ENCODE measurements around the gene GPALPP1. TPM values are rescaled to one million over a fixed set of nuclear protein-coding genes. Genes with fewer than 3 reads are reported as not detected.
"Not testable (repeated sequence)": the region's sequence is repeated elsewhere in the genome, so short reads cannot be mapped to it uniquely, and the experiment has no call there.

The GPALPP1 gene
- total RNA-seq, 1 experiment from 2014 or later, result 16.9 TPM

DNA sequence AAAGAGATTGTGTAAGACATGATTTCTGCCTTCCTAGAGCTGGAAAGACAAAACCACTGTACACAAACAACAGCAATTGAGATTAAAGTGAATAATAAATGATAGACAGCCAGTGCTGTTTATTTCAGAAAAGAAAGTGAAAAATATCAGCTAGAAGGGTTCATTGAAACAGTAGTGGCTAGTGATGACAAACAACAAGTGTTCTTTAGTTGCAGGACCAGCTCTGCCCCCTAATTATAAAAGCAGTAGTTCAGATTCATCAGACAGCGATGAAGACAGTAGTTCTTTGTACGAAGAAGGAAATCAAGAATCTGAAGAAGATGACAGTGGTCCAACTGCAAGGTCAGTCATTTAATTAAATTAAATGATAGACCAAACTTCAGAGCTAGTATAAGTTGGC is 14.8 kb downstream of the GPALPP1 start:
- DNase-seq (ENCODE audit: low read depth), result peak; percentile 5

DNA sequence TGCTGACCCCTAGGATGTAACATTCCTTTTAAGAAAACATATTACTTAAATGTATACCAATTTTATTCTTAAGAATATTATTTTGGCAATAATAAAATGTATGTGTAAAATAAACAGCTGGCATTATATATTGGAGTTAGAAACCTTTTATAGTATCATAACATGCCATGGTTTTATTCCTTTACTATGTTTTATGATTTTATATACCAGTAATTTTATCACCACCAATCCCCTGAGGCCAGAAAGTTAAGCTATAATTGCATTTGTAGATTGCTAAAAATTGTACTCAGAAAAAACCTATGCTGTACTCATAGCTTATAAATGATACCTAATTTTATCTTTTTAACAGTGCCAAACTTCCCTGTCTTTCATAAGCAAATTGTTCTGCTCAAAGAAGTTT is 17.9 kb downstream of the GPALPP1 start:
- no peak for DNase-seq (ENCODE audit: low read depth)

DNA sequence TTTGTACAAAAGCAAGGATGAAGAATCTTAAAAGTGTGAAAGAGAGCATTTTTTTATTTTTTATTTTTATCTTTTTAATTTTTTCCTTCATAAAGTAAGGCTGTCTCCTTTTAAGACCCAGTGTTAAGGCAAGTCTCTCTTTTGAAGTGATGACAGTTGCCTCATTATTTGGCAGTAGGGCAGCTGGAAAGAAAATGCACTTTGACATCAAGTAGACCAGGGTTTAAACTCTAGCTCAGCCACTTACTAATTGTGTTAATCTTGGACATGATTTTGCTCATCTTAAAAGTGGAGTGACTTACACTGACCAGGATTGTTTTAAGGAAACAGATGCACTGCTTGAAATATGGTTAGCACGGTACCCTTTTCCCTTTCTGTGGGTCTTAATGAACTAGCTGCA is 18.5 kb downstream of the GPALPP1 start:
- DNase-seq (ENCODE audit: low read depth), result no peak

DNA sequence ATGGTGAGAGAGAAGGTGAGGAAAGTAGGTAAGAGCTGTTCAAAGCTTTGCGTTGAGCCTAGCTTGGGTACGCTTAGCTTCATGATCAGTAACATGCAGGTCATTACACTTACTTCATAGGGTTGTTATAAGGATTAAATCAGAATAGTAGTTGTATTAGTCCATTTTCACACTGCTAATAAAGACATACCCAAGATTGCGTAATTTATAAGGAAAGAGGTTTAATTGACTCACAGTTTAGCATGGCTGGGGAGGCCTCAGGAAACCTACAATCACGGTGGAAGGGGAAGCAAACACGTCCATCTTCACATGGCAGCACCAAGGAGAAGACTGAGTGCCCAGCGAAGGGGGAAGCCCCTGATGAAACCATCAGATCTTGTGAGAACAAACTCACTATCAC is 21.9 kb downstream of the GPALPP1 start:
- DNase-seq (ENCODE audit: low read depth), result no peak

DNA sequence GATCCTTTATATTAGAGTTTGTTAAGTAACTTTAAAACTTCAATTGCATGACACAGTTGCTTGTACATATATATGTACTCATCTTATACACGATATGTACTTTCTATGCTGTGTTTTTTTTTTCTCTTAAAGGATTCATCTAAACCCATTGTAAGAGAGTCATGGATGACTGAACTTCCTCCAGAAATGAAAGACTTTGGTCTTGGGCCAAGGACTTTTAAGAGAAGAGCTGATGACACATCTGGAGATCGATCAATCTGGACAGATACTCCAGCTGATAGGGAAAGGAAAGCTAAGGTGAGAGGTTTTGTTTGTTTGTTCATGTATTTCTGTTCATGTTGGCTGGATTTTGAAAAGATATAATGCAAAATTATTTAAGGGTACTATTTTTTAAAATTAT is 26.0 kb downstream of the GPALPP1 start:
- DNase-seq (ENCODE audit: low read depth), result no peak

DNA sequence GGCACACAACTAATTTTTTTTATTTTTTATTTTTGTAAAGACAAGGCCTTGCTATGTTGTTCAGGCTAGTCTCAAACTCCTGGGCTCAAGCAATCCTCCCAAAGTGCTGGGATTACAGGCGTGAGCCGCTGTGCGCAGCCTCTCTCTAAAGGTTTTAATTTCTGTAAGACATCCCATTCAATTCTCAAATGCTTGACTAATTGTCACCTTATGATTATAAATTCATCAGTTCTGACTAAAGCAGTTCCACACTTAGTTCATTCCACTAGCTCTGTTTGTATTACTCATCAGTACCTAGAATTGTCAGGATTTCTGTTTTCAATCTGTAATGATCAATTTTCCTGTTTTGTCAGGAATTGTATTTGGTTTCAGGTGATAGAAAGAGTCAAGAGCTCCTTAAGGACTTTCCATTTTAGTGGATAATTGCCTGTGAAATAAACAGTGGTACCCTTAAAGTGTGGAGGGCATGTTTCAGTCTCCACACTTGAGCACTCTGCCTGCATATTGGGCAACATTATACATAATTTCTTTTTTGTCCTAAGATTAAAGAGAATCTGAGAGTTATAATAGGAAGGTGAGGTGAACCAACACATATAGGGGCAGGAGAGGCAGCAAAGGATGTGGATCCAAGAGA is 27.6 kb downstream of the GPALPP1 start:
- DNase-seq (ENCODE audit: low read depth), result no peak

DNA sequence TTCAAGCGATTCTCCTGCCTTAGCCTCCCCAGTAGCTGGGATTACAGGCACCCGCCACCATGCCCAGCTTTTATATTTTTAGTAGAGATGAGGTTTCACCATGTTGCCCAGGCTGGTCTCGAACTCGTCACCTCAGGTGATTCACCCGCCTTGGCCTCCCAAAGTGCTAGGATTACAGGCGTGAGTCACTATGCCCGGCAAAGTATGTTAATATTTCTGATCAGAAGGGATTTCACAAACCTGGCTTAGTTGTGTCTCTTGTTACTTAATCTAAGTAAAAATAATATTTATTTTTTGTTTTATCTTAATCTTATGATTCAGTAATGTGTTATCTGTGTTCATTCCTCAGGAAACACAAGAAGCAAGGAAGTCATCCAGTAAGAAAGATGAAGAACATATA is 30.6 kb downstream of the GPALPP1 start:
- DNase-seq (ENCODE audit: low read depth), result not testable (repeated sequence)

DNA sequence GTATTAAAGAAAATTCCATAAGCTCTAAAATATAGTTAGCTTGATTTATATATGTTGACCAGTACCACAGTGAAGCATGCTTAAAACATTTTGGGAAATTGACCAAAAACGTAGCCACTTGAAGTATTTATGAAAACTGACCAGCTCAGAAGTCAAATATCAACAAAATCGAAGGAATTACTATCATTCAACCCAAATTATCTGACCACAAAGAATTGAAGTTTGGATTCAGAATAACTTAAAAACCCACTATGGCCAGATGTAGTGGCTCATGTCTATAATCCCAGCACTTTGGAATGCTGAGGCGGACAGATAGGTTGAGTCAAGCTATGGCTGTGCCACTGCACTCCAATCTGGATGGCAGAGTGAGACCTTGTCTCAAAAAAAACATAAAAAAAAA is 31.9 kb downstream of the GPALPP1 start:
- DNase-seq (ENCODE audit: low read depth), result no peak

DNA sequence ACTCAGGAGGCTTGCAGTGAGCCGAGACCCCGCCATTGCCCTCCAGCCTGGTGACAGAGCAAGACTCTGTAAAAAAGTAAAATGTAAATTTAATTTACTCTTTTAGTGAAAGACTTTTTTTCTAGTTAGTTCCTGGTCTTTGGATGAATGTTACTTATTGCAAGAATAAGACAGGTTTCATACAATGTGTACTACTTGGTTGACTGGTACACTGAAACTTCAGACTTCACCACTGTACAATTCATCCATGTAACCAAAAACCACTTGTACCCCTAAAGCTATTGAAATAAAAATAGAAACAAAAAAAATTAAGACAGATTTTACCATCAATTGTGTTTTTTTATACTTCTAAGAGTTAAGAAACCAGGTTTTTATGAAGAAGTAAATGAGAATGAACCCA is 35.5 kb downstream of the GPALPP1 start:
- DNase-seq (ENCODE audit: low read depth), result no peak

DNA sequence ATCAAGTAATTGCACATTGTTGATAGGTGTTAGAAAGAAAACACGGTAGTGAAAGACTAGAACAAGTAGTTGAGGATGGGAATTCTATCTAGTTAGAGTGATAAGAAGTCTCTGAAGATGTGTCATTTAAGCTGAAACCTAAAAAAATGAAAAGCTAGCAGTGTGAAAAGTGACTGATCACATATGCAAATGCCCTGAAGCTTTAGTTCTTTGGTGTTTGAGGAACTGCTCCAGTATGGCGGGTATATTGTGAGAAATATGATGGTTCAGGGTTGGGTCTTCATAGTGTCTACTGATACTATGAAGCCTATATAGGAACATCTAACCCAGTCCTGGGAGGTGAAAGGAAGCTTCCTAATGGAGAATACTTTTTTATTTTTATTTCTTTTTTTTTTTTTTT is 45.0 kb downstream of the GPALPP1 start:
- DNase-seq (ENCODE audit: low read depth), result no peak

DNA sequence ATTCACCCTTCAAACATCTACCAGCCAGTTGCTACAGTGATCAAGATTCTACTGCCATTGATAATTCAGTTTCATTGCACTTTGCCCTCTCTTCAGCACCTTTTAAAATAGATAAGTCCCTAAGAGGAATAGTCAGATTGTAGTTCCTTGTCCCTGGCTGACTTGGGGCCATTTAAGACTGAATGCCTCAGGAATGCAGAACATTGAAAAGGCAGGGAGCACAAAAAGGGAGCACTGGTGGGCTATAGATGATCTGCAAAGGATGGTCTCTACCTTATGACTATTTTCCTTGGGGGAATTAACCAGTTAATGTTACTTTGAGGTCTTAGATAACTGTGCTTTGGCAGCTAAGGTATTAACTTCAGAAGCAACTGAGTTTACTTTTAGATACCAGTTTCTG is 46.9 kb downstream of the GPALPP1 start:
- no peak for DNase-seq (ENCODE audit: low read depth)

DNA sequence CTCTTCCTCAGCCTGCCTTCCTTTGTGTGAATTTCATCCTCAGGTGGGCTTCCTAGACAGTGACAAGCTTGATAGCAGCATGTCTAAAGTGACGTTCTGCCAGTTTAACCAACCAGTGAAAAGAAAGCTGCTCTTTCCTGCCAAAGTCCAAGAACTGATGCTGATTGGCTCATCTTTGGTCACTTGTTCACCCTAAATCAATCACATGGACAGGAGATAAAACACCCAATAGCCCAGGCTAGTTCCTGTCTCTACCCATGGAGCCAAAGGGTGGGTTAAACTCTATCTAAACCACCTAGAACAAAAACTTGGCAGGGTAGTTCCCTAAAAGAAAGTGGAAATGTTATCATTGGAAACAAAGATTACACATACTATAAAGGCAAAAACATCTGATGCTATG is 50.8 kb downstream of the GPALPP1 start:
- DNase-seq (ENCODE audit: low read depth), result no peak

DNA sequence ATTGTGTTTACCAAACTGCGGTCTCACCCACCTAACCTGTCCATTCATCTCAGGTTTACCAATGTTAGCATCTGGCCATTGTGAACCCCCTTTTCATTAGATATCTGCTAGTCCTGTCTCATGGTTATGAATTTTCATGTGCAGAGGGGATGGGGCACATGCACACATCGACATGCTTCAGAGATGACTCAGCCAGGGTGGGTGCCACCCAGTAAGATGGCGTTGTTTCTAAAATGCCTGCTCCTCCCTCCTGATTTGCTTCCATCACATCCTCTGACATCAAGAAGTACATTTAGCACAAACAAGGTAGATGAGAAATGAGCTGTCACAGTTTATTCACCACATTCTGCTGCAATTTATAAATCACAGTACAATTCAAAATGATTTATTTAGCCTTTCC is 51.3 kb downstream of the GPALPP1 start:
- peak; percentile 35 for DNase-seq (ENCODE audit: low read depth)

DNA sequence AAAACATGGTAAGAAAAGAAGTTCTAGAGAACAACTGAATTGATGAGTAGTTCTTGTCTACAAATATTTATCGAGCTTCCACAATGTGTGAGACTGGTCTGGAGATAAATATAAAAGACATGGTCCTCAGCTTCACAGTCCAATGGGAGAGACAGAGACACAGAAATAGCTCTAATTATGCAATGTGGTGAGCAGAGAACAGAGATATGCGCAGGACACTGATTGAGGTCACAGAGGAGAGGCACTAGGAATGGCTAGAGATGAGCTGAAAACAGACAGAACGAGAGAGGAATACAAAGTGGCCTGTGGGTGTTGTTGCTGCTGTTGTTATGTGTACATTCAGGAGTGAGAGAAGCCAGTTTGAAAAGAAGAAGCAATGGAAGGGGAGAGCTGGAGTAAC is 53.2 kb downstream of the GPALPP1 start:
- DNase-seq (ENCODE audit: low read depth), result no peak

DNA sequence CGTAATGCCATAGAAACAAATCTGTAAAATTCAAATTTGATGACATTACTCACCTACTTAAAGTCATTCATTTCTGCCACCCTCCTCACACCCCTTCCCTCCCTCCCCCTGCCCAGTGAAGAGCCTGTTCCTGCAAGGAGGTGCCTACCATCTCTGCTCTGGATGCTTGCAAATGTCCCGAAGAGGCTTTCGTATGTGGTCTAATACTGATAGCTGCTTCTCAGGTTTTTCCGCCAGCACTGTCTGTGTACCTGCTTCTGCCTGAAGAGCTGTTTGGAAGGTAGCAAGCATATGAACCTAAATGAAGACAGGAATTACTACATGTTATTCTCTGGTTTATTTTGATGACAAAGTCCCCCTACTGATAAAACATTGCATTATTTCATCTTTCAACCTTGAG is 57.1 kb downstream of the GPALPP1 start:
- DNase-seq (ENCODE audit: low read depth), result no peak

DNA sequence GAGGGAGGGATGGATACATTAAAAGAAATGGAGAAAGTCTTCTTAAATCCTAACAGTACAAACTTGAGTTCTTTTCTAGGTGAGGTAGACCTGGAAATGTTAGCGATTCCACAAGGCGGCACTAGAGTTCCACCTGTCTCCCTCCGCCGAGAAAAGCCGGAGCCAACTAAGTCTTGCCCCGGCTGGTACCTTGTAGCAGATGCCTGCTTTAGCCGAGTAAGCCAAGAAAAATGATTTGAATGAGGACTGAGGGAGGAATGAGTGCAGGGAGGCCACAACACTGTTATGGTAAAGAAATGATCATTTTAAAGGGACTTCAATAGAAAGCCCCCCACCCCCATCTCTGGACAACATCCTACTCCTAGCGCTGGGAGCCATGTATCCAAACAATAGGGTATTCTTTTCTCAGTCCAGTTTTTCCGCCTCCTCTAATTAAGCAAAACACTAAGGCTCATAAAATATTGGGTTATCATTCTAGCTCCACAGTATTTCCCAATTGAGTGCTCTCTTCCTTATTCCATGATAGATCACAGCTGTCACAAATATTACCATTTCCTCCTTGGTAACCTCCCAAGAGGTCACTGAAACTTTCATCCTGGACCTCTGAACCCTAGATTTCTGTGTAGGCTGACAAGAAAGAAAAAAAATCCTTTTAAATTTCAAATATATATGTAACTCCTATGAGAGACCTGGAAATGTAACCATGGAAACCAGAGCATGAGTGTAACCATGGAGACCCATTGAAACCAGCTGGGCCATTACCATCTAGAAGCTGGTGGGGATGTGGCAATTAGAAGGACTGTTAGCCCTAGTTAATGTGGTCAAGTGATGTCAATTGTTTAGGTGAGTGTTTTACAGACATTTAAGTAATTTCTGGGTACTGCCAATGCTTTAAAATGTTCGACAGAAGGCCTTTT is 58.3 kb downstream of the GPALPP1 start:
- DNase-seq (ENCODE audit: low read depth), result peak; percentile 71

DNA sequence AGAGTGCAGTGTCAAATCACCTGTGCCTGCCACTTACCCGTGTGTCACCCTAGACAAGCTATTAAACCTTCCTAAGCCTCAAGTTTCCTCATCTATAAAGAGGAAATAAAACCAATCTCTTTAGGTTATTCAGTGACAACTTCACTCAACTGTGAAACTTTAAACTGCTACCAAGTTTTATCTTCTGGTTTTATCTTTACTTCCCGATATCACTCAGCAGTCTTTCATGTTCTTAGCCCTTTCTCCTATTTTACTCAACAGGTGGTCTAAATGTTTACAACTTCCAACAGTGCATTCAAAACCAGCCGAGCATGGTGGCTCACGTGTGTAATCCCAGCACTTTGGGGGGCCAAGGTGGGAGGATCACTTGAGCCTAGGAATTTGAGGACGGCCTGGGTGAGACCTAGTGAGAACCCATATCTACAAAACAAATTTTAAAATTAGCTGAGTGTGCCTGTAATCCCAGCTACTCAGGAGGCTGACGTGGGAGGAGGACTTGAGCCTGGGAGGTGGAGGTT is 59.6 kb downstream of the GPALPP1 start:
- no peak for DNase-seq (ENCODE audit: low read depth)

DNA sequence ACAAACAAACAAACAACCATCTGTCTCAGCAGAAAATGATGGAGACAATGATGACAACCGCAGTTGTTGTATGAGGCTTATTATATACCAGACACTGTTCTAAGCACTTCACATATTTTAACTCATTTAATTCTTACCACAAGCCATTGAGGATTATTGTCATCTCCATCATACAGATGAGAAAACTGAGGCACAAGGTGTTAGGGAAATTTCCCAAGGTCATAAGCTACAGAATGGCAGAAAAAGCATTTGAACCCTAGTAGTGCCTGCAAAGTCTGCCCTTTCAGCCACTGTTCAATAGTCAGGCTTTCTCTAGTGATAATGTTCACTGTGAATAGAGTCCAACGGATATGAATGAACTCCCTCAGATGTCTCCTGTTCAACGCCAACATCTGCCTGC is 60.1 kb downstream of the GPALPP1 start:
- DNase-seq (ENCODE audit: low read depth), result no peak

DNA sequence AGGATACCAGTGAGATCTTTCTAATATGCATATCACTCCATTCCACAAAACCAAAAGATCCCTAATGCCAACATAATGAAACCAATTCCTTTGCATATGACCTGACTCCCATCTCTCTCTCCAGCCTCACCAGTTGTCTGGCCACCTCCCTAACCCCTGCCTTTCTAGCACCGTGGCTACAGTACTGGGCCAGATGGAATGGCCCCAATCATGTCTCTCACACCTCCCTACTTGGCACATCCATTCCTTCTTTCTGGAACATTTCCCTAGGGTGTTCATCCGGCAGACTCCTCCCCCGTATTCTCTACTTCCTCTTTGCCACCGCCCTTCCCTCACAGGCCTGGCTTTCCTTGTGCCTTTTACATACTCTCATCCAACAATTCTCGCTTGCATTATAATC is 62.0 kb downstream of the GPALPP1 start:
- no peak for DNase-seq (ENCODE audit: low read depth)

DNA sequence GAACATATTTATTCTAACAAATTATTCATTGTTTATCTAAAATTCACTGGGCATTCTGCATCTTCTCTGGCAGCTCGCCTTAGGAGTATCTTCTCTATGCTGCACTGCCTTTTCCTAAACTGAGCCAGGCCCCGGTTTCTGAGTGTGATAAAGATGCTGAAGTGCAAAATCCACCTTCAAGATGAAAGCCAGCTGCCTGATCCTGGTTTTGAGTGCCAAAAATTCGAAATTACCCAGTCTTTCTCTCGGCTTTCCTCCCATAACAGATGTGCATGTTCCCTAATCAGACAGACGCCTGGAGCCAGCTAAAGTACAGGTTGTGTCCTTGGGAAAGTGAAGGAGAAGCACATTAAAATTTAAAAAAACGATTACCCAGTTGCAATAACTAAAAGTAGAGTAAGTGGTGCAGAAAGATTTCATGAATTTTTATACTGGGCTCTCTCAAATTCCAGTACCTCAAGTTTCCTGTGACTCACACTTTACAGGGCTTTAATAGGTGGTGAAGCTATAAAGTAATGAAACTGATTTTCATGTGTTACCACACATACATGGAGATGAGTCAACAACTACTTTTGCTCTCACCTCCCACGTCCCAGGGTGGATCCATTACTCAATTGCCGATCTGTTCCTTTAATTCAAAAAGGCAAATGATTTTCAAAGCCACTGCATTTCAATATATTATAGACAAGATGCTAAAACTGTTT is 66.0 kb downstream of the GPALPP1 start:
- DNase-seq (ENCODE audit: low read depth), result peak; percentile 90

DNA sequence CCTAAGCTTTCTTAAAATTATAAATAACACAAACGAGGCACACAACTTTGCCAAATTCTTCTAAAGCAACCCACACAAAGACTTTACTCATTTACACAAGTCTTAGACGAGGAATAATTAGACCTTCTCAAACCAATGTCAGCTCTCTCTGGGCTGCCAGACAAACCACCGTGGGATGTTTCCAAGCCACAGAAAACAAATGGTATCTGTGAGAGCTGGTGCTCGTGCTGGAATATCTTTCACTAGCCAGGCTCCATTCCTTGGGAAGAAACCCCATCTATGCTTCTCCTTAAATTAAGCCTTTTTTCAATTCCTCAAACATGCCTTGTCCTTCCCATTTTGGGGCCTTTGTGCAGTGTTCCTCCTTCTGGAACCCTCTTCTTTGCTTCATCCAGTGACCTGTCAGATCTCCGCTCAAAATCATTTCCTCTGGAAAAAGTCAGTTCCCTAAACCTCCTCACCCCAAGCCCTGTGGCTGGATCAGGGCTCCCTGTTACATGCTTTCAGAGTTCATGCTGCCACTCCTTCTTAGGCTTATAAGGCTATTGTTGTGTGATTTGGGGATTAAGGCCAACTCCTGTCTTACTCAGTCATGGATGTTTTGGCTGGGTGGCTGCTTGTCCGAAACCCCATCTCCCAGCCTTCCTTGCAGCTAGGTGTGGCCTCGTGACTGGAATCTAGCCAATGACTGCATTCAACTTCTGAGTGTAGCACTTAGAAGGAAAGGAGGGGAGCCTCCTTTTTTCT is 66.7 kb downstream of the GPALPP1 start:
- peak; percentile 89 for DNase-seq (ENCODE audit: low read depth)

DNA sequence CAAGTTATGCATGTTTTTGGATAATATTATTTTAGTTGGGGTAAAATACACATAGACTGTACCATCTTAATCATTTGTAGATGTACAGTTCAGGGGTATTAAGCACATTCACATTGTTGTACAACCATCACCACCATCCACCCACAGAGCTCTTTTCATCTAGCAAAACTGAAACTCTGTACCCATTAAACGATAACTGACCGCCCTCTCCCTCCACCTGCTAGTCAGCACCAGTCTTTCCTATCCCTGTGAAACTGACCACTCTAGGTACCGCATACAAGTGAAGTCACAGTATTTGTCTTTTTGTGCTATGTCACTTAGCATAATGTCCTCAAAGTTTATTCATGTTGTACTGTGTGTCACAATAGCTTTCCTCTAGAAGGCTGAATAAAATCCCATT is 70.7 kb downstream of the GPALPP1 start:
- no peak for DNase-seq (ENCODE audit: low read depth)

Data from RPMI7951 (cell line).